DND-41 (cell line): ENCODE measurements around the gene HRG.

ENCODE experiments used
- ATAC-seq: fragments of 200-7000 bp; cut with Tn5 transposase; 3 replicates; pipeline ENCODE4 v1.9.1; 2021; ENCODE audit warnings: low read depth; ENCODE audit not compliant: insufficient read depth
- DNase-seq: peaks from one replicate; pipeline ENCODE4 v3.0.0-alpha.2; 2020
- H2AFZ ChIP-seq: 2 replicates; pipeline ENCODE4 v1.6.0; 2012; ENCODE audit warnings: low read depth, low read length
- H3K27ac ChIP-seq: 2 replicates; pipeline ENCODE4 v1.5.1; 2012; ENCODE audit warnings: low read length, inconsistent platforms
- H3K27me3 ChIP-seq: fragments of 200-600 bp; sonication (generic); 2 replicates; pipeline ENCODE4 v1.6.0; 2012; ENCODE audit warnings: low read length, mild to moderate bottlenecking, inconsistent platforms; ENCODE audit not compliant: insufficient read depth, poor library complexity
- H3K36me3 ChIP-seq: 2 replicates; pipeline ENCODE4 v1.5.1; 2012; ENCODE audit warnings: low read length, inconsistent platforms; ENCODE audit not compliant: insufficient read depth
- H3K4me1 ChIP-seq: 2 replicates; pipeline ENCODE4 v1.5.1; 2012; ENCODE audit warnings: mild to moderate bottlenecking, low read length; ENCODE audit not compliant: insufficient read depth
- H3K4me2 ChIP-seq: 2 replicates; pipeline ENCODE4 v1.6.0; 2012; ENCODE audit warnings: mild to moderate bottlenecking, moderate library complexity, low read length, inconsistent platforms; ENCODE audit not compliant: insufficient read depth
- H3K4me3 ChIP-seq, 2 experiments: fragments of 200-600 bp in 1 of 2; shearing (Covaris generic) in 1 of 2; 2 replicates each; pipeline ENCODE4 v1.5.1; 2012 to 2016; ENCODE audit warnings: inconsistent platforms in 2 of 2, low read length in 2 of 2, mild to moderate bottlenecking in 2 of 2, low read depth in 1 of 2, moderate library complexity in 1 of 2
- H3K79me2 ChIP-seq: 2 replicates; pipeline ENCODE4 v1.6.0; 2012; ENCODE audit warnings: low read length, inconsistent platforms; ENCODE audit not compliant: insufficient read depth
- H3K9ac ChIP-seq: 2 replicates; pipeline ENCODE4 v1.6.0; 2012; ENCODE audit warnings: low read depth, mild to moderate bottlenecking, inconsistent platforms, low read length, moderate library complexity
- H3K9me3 ChIP-seq: 2 replicates; pipeline ENCODE4 v1.5.1; 2012; ENCODE audit warnings: low read length, moderate library complexity, mild to moderate bottlenecking, inconsistent platforms; ENCODE audit not compliant: insufficient read depth, severe bottlenecking
- H4K20me1 ChIP-seq: 2 replicates; pipeline ENCODE4 v1.6.0; 2012; ENCODE audit warnings: low read length; ENCODE audit not compliant: insufficient read depth
- CTCF ChIP-seq: IDR thresholded peaks from 2 replicates; pipeline ENCODE4 v1.5.1; 2012; ENCODE audit warnings: borderline replicate concordance, low read length, moderate library complexity, mild to moderate bottlenecking; ENCODE audit not compliant: poor library complexity, severe bottlenecking; ENCODE audit errors: extremely low read depth
- EZH2 ChIP-seq: IDR thresholded peaks from 3 replicates; pipeline ENCODE4 v1.6.1; 2012; ENCODE audit warnings: borderline replicate concordance, low read depth, mild to moderate bottlenecking, moderate library complexity, low read length, inconsistent platforms; ENCODE audit not compliant: severe bottlenecking

The HRG gene

GRCh38 chr3:186635532-186635931 is 30.3 kb upstream of the HRG start:
- H3K4me3 ChIP-seq = no peak overlapping the region
- no peaks in the 10 kb centered on the region for H3K9me3 ChIP-seq
- no peak for DNase-seq
- no peaks in the 10 kb centered on the region for H4K20me1 ChIP-seq
- H3K4me2 ChIP-seq = no peak overlapping the region
- H3K9ac ChIP-seq = no peak overlapping the region
- no peaks in the 10 kb centered on the region for H3K4me1 ChIP-seq
- H3K27me3 ChIP-seq = peaks cover 24% of the 10 kb centered on the region
- H3K79me2 ChIP-seq = no peaks in the 10 kb centered on the region
- TF ChIP-seq CTCF (no peak), EZH2 (no peak)
- H3K36me3 ChIP-seq = no peaks in the 10 kb centered on the region
- H3K27ac ChIP-seq = no peak overlapping the region
- no peak overlapping the region for H2AFZ ChIP-seq
- no peak for ATAC-seq

- H4K20me1 ChIP-seq = no peaks in the 10 kb centered on the region
- peaks cover 20% of the 10 kb centered on the region for H3K27me3 ChIP-seq
- ATAC-seq = no peak
- H3K4me2 ChIP-seq = no peak overlapping the region
- no peaks in the 10 kb centered on the region for H3K9me3 ChIP-seq
- H3K27ac ChIP-seq = no peak overlapping the region
- no peak overlapping the region for H3K4me3 ChIP-seq
- no peaks in the 10 kb centered on the region for H3K36me3 ChIP-seq
- no peak overlapping the region for H2AFZ ChIP-seq
- TF ChIP-seq EZH2 (no peak), CTCF (no peak)
- no peak for DNase-seq
- no peaks in the 10 kb centered on the region for H3K4me1 ChIP-seq
- no peaks in the 10 kb centered on the region for H3K79me2 ChIP-seq
- no peak overlapping the region for H3K9ac ChIP-seq
Measured at GRCh38 chr3:186636536-186636935, 29.3 kb upstream of the HRG start.

GRCh38 chr3:186637686-186638085 is 28.1 kb upstream of the HRG start:
- no peak for TF ChIP-seq CTCF
- TF ChIP-seq EZH2 = no peak
- H3K79me2 ChIP-seq = no peaks in the 10 kb centered on the region
- no peak for ATAC-seq
- H3K36me3 ChIP-seq = no peaks in the 10 kb centered on the region
- no peak overlapping the region for H2AFZ ChIP-seq
- DNase-seq = no peak
- no peak overlapping the region for H3K27ac ChIP-seq
- no peaks in the 10 kb centered on the region for H3K4me1 ChIP-seq
- H4K20me1 ChIP-seq = no peaks in the 10 kb centered on the region
- peaks cover 28% of the 10 kb centered on the region for H3K27me3 ChIP-seq
- no peak overlapping the region for H3K9ac ChIP-seq
- no peak overlapping the region for H3K4me2 ChIP-seq
- no peaks in the 10 kb centered on the region for H3K9me3 ChIP-seq
- no peak overlapping the region for H3K4me3 ChIP-seq

GRCh38 chr3:186638259-186638658 is 27.6 kb upstream of the HRG start:
- no peak for DNase-seq
- no peak for TF ChIP-seq CTCF
- no peak for TF ChIP-seq EZH2
- H3K27ac ChIP-seq = no peak overlapping the region
- no peaks in the 10 kb centered on the region for H3K36me3 ChIP-seq
- H3K9ac ChIP-seq = no peak overlapping the region
- H2AFZ ChIP-seq = no peak overlapping the region
- H3K4me1 ChIP-seq = no peaks in the 10 kb centered on the region
- no peaks in the 10 kb centered on the region for H4K20me1 ChIP-seq
- no peak for ATAC-seq
- H3K27me3 ChIP-seq = peaks cover 31% of the 10 kb centered on the region
- H3K4me3 ChIP-seq = no peak overlapping the region
- H3K9me3 ChIP-seq = no peaks in the 10 kb centered on the region
- H3K4me2 ChIP-seq = no peak overlapping the region
- H3K79me2 ChIP-seq = no peaks in the 10 kb centered on the region
